ENCODE results near the gene RIN3. TPM values are rescaled to one million over a fixed set of nuclear protein-coding genes. Genes with fewer than 3 reads are reported as not detected.

Gene RIN3
- total RNA-seq, 1 experiment from 2014 or later = 4.8 TPM

DNA sequence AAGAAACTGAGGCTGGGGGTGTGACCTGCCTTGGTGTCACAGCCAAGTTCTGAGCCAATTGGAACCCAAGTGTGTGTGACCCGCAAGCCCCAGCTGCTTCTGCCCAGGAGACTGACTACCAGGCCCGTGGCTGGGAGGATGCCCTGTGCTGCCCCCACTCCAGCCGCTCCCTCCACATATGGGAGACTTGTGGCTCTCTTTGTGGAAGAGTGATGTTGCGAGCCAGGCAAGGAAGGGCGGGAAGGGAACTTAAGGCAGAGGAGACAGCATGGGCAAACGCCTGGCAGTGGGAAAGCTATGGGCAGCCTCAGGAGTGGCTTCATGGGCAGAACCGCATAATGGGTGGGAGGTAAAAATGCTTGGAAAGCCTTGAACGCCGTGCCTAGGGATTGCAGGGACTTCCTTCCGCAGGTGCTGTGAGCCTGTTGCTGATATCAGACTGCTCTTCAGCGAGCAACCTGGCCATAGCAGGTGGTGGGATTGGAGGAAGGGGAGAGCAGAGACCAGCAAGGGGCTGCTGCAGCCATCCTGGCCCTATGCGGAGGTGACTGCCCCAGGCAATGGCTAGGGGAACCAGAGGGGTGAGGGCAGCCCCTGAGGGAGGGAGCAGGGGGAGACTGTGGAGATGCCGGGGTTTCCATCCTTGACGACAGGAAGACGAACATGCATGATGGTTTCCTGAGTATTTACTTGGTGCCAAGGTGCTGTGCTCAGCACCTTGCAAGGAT is 119.1 kb downstream of the RIN3 start:
- peaks cover 3% of the 10 kb centered on the region; the same call in 1 of the 2 replicates for H3K9me3 ChIP-seq (ENCODE audit: low read length)
- ATAC-seq (no peak), DNase-seq (no peak)
- peaks cover 6% of the 10 kb centered on the region; the same call in 1 of the 2 replicates for H3K36me3 ChIP-seq (ENCODE audit: low read depth, low read length)
- no peaks in the 10 kb centered on the region for H3K79me2 ChIP-seq (ENCODE audit: low read length)
- BruUV-seq (replicated peaks) = no TSS peak
- no peaks in the 10 kb centered on the region for H3F3A ChIP-seq (ENCODE audit: low read length, unreplicated experiment)
- POLR2A ChIA-PET (ENCODE audit: unreplicated experiment) = interaction anchor here (0.6 kb wide), 1 partner anchor 527 kb away, joined by 3 read pairs; the partner anchor contains the start of gene ATXN3
- no peak overlapping the region for H3K4me3 ChIP-seq (ENCODE audit: low read length)
- no peaks in the 10 kb centered on the region for H3K27me3 ChIP-seq (ENCODE audit: low read length)
- H3K27ac ChIP-seq (ENCODE audit: low read length) = no peak overlapping the region
- no peaks in the 10 kb centered on the region for H3K9me2 ChIP-seq (replicated peaks; ENCODE audit: low read length)
- H4K20me1 ChIP-seq (ENCODE audit: low read length) = no peaks in the 10 kb centered on the region
- no peak overlapping the region for H3K9ac ChIP-seq (ENCODE audit: low read length)
- CTCF ChIA-PET = no interaction called here
- no peak overlapping the region for H3K4me2 ChIP-seq (ENCODE audit: low read length)
- TF ChIP-seq EZH2 (IDR thresholded peaks at IDR 0.05; ENCODE audit: low read length, unreplicated experiment) (no peak), CTCF (conservative IDR thresholded peaks at IDR 0.05; ENCODE audit: low read depth, low read length) (no peak), EZH2phosphoT487 (IDR thresholded peaks at IDR 0.05; ENCODE audit: borderline replicate concordance, low read length) (no peak)
- H2AFZ ChIP-seq (ENCODE audit: low read length) = no peak overlapping the region
- no peaks in the 10 kb centered on the region; the same call in 1 of the 2 replicates for H3K4me1 ChIP-seq (ENCODE audit: insufficient read depth, low read length)
- intact Hi-C loops (cut with micrococcal nuclease) = no loop called here

DNA sequence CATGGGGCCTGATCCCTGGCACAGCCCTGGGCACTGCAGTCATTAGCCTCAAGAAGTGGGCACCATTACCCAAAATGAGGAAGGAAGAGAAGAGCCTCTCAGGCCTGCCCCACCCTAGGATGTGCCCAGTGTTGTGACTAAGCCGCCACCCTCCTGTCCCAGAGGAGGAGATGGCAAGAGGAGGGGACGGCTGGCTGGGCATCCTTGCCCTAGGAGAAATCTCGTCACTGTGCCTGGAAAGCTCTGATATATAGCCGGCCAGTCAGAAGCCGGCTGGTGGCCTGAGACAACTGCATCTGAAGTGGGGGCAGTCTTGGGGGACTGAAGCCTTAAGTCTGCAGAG is 119.7 kb downstream of the RIN3 start:
- Histone ChIP-seq H3K9me3 (ENCODE audit: low read length) (no peaks in the 10 kb centered on the region; the same call in 1 of the 2 replicates), H3F3A (ENCODE audit: low read length, unreplicated experiment) (no peaks in the 10 kb centered on the region), H3K4me1 (ENCODE audit: insufficient read depth, low read length) (no peaks in the 10 kb centered on the region; the same call in 1 of the 2 replicates), H3K79me2 (ENCODE audit: low read length) (no peaks in the 10 kb centered on the region), H3K4me3 (ENCODE audit: low read length) (no peak overlapping the region), H4K20me1 (ENCODE audit: low read length) (no peaks in the 10 kb centered on the region), H3K9me2 (replicated peaks; ENCODE audit: low read length) (no peaks in the 10 kb centered on the region), H2AFZ (ENCODE audit: low read length) (no peak overlapping the region), H3K27ac (ENCODE audit: low read length) (no peak overlapping the region), H3K9ac (ENCODE audit: low read length) (no peak overlapping the region), H3K36me3 (ENCODE audit: low read depth, low read length) (peaks cover 3% of the 10 kb centered on the region; the same call in 1 of the 2 replicates), H3K27me3 (ENCODE audit: low read length) (no peaks in the 10 kb centered on the region), H3K4me2 (ENCODE audit: low read length) (no peak overlapping the region)
- BruUV-seq (replicated peaks) = no TSS peak
- POLR2A ChIA-PET (ENCODE audit: unreplicated experiment) = interaction anchor here (0.6 kb wide), 1 partner anchor 527 kb away, joined by 3 read pairs; the partner anchor contains the start of gene ATXN3
- DNase-seq (no peak), ATAC-seq (peak; percentile 48)
- TF ChIP-seq CTCF (conservative IDR thresholded peaks at IDR 0.05; ENCODE audit: low read depth, low read length) = no peak
- TF ChIP-seq EZH2 (IDR thresholded peaks at IDR 0.05; ENCODE audit: low read length, unreplicated experiment) = no peak
- TF ChIP-seq EZH2phosphoT487 (IDR thresholded peaks at IDR 0.05; ENCODE audit: borderline replicate concordance, low read length) = no peak
- CTCF ChIA-PET = no interaction called here
- intact Hi-C loops (cut with micrococcal nuclease) = no loop called here

GRCh38 chr14:92633724-92634123 is 120.1 kb downstream of the RIN3 start:
- no peak overlapping the region for H3K9ac ChIP-seq (ENCODE audit: low read length)
- no peaks in the 10 kb centered on the region for H4K20me1 ChIP-seq (ENCODE audit: low read length)
- no peaks in the 10 kb centered on the region; the same call in 1 of the 2 replicates for H3K4me1 ChIP-seq (ENCODE audit: insufficient read depth, low read length)
- intact Hi-C loops (cut with micrococcal nuclease) = no loop called here
- H3K27ac ChIP-seq (ENCODE audit: low read length) = no peak overlapping the region
- TF ChIP-seq EZH2phosphoT487 (IDR thresholded peaks at IDR 0.05; ENCODE audit: borderline replicate concordance, low read length) (no peak), EZH2 (IDR thresholded peaks at IDR 0.05; ENCODE audit: low read length, unreplicated experiment) (no peak), CTCF (conservative IDR thresholded peaks at IDR 0.05; ENCODE audit: low read depth, low read length) (no peak)
- no peak overlapping the region for H3K4me3 ChIP-seq (ENCODE audit: low read length)
- H3K79me2 ChIP-seq (ENCODE audit: low read length) = no peaks in the 10 kb centered on the region
- ChIA-PET CTCF (no interaction called here), POLR2A (ENCODE audit: unreplicated experiment) (no interaction called here)
- H3K4me2 ChIP-seq (ENCODE audit: low read length) = no peak overlapping the region
- ATAC-seq (no peak), DNase-seq (no peak)
- H3F3A ChIP-seq (ENCODE audit: low read length, unreplicated experiment) = no peaks in the 10 kb centered on the region
- H2AFZ ChIP-seq (ENCODE audit: low read length) = no peak overlapping the region
- H3K9me3 ChIP-seq (ENCODE audit: low read length) = no peaks in the 10 kb centered on the region
- 0 out of 2 replicates have a peak, but pooled peaks cover under 1% of the 10 kb centered on the region for H3K36me3 ChIP-seq (ENCODE audit: low read depth, low read length)
- no peaks in the 10 kb centered on the region for H3K9me2 ChIP-seq (replicated peaks; ENCODE audit: low read length)
- H3K27me3 ChIP-seq (ENCODE audit: low read length) = no peaks in the 10 kb centered on the region
- no TSS peak for BruUV-seq (replicated peaks)

All from PC-3 (cell line).